Stimulated activated CD8-positive, alpha-beta memory T cell treated with anti-CD3 and anti-CD28 coated beads, Interleukin-2, amount 100 ng/mL, for 1 hour (primary cell): ENCODE results near the gene ATP6V1E1.
A peak's percentile ranks its signal among the peaks of the same experiment; 100 is the strongest.
"Not testable (repeated sequence)": the region's sequence is repeated elsewhere in the genome, so short reads cannot be mapped to it uniquely, and the experiment has no call there.

Experiments
- DNase-seq, 2 donors: peaks; one replicate each; pipeline ENCODE4 v3.0.0-alpha.2; 2020; ENCODE audit warnings: low read depth in 2 of 2

The ATP6V1E1 gene

DNA sequence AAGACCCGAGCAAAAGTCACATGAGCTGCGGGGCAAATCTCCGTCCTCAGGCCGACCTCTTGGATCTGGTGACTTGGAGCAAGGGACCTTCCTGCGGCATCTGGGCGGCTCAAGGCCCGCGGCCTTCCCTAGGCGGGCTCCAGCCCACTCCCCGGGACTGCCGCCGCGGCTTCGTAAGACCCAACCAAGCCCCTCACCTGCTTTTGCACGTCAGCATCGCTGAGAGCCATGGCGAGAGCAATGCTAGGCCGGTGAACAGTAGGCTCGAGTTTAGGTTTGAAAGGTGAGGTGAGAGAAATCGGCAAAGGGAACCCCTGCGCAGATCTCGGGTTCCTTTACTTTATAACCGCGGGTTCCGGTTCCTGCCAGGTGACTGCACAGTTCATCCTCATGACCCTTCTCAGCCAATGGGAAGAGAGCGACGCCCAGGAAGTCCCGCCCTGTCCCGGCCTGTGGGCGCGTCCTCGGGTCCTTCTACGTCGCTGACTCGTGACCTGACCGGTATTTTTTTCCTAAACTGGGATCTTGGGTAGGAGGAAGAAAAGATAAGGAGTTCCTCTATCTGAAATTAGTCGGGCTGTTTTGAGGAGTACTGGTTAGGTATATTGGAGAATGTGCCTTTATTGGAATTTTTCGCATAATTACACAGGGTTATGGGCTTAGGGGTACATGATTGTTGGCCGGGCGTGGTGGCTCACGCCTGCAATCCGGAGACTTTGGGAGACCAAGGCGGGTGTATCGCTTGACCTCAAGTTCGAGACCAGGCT, at the start of gene ATP6V1E1:
TSS of gene ATP6V1E1 (minus strand) at position 344 of the 767 bp plus-strand sequence. CDS start at position 230, 114 bp downstream.
- DNase-seq: peak; percentile 88

DNA sequence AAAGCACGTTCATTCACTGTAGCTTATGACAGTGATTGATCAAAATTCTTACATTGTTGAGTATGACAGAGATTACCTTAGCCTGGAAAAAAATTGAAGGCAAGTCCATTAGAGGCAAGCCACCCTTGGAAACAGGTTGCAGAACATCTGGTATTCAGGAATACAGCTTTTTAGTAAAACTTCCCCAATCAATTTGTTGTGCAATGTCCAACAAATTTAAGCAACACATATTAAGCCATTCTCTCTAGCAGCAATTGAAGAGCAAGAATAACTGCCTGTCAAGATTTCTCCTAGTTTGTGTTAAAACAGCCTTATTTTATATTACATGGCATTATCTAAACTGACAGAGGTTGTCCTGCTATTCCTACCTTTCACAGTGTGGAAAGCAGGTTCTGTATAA, 47.0 kb upstream of the ATP6V1E1 start:
- no peak for DNase-seq

DNA sequence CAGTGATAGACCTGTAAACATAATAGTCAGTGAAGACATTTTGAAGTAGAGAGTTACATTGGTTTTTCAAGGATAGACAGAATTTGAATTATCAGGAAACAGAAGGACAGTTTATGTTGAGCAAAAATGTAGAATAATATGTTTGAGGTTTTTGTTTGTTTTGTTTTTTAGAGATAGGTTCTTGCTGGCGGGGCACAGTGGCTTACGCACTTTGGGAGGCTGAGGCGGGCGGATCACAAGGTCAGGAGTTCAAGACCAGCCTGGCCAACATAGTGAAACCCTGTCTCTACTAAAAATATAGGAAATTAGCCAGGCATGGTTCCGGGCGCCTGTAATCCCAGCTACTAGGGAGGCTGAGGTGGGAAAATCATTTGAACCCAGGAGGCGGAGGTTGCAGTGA, 45.6 kb upstream of the ATP6V1E1 start:
- DNase-seq: no peak

DNA sequence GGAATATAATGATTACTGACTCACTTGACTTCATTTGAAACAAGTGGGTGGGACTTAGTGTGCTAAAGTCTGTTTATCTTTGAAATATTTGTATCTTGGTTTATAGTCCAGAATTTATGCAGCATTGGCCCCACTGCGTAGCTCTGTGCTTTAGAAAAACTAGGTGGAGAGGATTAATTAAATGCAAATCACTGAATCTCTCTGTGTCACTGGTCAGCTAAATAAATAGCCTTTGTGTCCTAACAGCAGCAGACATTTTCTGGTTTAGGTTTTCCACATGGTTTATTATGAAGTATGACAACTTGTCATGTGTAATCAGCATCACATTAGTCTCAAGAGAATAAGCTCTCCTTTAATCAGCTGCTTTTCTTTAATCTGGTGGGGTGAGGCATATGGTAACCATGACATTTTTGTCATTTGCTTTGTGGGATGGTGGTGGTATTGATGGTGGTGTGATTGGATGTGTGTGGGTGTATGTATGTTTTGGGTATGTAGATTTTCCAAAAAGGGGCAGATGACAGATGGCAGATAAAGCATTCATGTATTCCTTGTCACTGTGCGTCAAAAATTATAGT, 44.0 kb upstream of the ATP6V1E1 start:
- DNase-seq: no peak

DNA sequence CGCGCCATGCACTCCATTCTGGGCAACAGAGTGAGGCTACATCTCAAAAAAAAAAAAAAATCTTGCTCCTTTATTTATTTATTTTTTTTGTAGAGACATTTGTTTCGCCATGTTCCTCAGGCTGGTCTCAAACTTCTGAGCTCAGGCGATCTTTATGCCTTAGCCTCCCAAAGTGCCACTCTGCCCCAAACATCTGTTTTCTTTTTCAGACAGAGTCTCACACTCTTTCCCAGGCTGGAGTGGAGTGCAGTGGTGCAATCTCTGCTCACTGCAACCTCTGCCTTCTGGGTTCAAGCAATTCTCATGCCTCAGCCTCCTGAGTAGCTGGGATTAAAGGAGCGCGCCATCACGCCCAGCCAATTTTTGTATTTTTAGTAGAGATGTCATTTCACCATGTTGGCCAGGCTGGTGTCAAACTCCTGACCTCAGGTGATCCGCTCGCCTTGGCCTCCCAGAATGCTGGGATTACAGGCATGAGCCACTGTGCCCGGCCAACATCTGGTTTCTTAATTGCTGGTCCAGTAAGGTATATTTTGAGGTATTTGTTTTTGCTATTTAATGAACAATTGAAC, 43.1 kb upstream of the ATP6V1E1 start:
- not testable (repeated sequence) for DNase-seq

DNA sequence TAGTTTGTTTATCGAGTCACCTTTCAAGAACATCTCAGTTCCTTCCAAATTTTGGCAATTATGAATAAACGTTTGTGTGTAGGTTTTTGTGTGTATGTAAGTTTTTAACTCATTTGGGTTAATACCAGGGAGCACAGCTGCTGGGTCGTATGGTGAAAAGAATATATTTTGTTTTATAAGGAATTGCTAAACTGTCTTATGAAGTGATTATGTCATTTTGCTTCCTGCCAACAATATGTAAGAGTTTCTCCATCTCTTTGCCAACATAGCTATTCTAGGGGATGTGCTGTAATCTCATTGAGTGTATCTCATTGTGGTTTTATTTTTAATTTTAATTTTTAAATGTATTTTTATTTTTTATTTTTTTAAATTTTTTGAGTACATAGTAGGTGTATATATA, 37.3 kb upstream of the ATP6V1E1 start:
- DNase-seq: no peak

DNA sequence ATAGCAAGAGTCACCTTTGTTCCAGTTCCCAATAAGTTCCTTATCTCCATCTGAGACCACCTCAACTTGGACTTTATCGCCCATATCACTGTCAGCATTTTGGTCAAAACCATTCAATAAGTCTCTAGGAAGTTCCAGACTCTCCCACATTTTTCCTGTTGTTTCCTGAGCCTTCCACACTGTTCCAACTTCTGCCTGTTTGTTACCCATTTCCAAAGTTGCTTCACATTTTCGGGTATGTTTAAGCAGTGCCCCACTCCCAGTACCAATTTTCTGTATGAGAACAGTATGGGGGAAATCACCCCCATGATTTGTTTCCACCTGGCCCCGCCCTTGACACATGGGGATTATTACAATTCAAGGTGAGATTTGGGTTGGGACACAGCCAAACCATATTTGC, 36.7 kb upstream of the ATP6V1E1 start:
- no peak for DNase-seq

DNA sequence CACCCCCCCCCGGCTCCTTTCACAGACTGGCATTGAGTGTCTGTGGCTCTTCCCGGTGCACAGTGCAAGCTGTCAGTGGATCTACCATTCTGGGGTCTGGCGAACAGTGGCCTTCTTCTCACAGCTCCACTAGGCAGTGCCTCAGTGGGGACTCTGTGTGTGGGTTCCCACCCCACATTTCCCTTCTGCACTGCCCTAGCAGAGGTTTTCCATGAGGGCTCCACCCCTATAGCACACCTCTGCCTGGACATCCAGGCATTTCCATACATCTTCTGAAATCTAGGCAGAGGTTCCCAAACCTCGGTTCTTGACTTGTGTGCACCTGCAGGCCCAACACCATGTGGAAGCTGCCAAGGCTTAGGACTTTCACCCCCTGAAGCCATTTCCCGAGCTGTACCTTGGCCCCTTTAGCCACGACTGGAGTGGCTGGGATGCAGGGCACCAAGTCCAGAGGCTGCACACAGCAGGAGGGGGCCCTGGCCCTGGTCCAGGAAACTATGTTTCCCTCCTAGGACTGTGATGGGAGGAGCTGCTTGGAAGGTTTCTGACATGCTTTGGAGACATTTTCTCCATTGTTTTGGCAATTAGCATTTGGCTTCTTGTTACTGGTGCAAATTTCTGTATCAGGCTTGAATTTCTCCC, 36.0 kb upstream of the ATP6V1E1 start:
- DNase-seq: no peak

DNA sequence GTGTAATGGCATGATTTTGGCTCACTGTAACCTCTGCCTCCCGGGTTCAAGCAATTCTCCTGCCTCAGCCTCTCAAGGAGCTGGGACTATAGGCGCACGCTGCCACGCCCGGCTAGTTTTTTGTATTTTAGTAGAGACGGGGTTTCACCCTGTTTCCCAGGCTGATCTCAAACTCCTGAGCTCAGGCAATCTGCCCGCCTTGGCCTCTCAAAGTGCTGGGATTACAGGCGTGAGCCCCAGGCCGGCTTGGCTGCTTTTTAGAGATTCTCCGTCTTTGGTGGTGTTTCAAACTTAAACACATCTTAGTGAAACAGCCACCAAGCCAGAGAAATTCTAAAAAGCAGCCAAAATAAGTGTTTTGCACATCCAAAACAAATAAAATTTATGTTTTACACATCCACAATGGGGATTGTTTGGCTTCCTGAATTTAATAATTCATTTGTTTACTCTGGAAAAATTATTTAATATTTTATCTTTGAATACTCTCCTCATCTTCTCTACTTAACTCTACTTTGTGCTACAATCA, 28.4 kb upstream of the ATP6V1E1 start:
- DNase-seq: no peak

DNA sequence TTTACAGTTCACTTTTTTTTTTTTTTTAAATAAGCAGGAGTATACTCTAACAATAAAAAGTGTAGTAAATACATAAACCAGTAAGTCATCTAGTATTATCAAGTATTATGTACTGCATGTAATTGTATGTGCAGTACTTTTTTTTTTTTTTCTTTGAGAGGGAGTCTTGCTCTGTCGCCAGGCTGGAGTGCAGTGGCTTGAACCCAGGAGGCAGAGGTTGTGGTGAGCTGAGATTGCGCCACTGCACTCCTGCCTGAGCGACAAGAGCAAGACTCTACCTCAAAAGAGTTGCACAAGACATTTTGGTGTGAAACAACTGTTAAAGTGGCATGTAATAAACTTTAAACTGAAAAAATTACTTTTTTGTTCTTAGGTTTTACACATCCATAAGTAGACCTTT, 26.7 kb upstream of the ATP6V1E1 start:
- no peak for DNase-seq

DNA sequence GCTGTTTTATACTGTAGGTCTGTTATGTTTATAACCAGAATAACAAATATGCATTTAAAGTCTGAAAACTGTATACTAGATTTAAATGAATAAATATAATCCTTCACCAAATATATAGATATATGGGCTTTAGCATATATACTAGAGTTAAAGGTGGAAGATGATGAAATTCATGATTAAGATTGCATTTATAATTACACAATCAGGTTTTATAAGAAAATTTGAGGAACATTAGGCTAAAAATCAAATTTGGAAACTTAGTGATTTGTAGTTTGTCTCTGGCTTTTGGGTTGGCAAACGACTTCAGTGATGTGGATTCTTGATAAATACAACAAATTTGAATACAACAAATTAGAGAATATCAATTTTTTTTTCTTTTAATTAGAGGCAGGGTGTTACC, 20.0 kb upstream of the ATP6V1E1 start:
- DNase-seq: no peak

DNA sequence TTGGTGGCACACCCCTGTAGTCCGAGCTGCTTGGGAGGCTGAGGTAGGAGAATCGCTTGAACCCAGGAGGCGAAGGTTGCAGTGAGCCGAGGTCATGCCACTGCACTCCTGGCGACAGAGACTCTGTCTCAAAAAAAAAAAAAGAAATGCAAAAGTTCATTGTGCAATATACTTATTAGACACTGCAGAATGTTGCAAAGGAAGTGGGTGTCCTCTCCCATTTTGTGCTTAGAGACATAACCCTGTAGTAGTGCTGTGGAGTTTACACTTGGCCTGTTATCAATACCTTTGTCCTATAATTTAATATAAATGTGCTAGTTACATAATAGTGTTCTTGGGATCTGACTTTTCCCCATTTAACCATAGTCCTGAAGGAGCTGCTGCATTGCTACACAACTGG, 19.4 kb upstream of the ATP6V1E1 start:
- DNase-seq: no peak

DNA sequence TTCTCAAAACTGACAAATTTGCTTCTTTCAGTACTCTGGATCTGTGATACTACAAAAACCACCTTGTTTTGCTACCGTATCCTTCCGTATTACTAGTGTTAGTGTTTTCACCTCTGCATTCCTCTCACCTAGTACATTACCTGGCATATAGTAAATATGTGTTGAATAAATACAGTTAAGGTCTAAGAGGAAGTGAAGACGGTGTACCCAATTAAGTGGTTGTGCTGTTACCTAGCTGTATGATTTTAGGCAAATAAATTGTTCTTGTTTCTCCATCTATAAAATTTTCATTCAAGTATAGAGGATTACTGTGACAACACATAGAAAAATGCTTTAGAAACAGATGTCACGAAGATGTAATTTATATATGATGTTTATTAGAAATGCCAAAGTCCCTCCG, 18.9 kb upstream of the ATP6V1E1 start:
- no peak for DNase-seq

DNA sequence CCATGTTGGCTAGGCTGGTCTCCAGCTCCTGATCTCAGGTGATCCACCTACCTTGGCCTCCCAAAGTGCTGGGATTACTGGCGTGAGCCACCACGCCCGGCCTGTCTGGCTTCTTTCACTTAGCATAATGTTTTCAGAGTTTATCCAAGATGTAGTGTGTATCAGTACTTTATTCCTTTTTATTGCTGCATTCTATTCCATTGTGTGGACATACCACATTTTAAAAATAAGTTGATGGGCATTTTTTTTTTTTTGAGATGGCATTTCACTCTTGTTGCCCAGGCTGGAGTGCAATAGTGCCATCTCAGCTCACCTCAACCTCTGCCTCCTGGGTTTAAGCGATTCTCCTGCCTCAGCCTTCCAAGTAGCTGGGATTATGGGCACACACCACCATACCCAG, 13.8 kb upstream of the ATP6V1E1 start:
- DNase-seq: not testable (repeated sequence)

DNA sequence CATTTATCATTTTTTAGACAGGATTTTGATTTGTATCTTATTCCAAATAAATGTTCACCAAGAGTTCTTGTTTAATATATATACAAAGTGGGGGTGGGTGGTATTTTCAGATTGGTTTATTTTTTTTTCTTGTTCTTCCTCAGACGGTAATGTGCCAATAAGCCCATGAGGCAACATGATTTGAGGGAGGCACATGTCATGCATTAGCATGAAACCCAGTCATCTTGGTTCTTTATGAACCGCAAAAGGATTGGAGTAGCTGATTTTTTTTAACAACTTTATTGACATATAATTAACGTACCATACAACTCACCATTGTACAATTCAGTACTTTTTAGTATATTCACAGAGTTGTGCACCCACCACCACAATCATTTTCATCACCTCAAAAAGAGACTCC, 12.7 kb upstream of the ATP6V1E1 start:
- DNase-seq: no peak

DNA sequence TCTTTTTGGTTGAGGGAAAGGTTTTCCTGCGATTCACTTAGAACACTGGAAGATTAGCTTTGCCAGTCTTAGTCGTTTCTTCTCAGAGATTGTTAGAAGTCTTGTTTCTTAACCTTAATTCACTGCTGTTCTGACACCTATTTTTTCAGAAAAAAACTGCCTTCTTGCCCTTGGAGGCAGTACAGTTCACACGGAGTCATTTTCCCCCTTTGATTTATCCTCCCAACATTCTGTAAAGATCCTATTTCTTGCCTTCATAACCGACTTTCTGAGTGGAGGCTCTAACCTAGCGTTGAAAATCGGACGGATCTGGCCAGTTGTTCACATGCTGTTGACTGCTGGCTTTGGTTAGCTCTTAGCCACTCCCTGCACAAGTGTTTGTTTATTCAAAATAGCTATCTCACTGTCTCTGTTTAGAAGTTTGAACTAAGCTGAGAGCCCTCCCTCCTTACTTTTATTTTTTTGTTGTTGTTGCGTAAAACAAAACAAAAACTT, 10.7 kb upstream of the ATP6V1E1 start:
- DNase-seq: no peak

DNA sequence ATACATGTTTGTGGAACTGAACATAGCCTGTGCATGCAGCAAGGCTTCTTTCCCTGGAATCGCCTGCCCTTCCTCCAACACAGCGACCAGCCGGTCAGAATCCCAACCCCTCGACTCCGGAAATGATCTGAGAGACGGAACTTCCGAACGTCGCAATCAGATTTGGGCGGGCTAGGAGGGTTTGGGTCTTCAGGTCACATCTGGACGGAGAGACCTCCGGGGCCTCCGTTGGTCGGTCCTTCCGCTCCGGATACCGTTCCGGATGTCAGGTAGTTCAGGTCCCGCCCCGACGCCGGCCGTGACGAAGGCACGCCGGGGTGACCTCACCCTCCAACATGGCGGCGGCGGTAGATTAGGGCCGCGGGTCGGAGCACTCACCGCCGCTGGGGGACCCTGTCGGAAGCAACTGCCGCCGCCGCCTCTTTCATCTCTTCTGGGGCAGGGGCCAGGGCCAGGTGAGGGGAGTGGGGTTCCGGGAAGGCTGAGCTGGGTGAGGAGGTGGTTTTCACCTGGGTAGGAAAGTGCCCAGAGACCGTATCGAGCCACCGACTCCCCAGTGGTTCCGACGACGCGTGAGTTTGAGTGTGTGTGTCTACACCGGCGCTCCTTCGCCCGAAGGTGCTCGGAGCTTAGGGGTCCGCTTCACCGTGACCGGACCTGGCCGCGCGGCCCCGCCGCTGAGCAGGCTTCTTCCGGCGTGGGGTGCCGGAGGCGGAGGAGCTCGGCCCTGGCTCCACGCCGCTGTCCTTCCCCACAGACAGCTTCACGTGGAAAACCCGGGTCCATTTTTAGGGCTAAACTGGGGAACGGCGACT, 10.1 kb upstream of the ATP6V1E1 start, which contains the start of gene BCL2L13:
TSS of gene BCL2L13 (plus strand) at position 326 of the 815 bp plus-strand sequence. CDS start 16,955 bp downstream, outside the sequence.
- DNase-seq: peak; percentile 75 to 82

DNA sequence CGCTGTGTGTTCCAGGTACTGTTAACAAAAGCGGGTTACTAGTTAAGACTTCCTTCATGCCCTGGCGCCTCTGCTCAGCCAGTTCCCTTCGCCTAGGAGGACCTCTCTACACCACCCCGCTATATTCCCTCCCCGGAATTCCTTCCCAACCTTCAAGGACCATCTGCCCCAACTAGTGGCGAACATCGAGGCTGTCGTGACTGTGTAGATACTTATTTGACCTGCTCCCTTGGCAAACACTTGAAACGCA, 9.6 kb upstream of the ATP6V1E1 start:
- DNase-seq: no peak

DNA sequence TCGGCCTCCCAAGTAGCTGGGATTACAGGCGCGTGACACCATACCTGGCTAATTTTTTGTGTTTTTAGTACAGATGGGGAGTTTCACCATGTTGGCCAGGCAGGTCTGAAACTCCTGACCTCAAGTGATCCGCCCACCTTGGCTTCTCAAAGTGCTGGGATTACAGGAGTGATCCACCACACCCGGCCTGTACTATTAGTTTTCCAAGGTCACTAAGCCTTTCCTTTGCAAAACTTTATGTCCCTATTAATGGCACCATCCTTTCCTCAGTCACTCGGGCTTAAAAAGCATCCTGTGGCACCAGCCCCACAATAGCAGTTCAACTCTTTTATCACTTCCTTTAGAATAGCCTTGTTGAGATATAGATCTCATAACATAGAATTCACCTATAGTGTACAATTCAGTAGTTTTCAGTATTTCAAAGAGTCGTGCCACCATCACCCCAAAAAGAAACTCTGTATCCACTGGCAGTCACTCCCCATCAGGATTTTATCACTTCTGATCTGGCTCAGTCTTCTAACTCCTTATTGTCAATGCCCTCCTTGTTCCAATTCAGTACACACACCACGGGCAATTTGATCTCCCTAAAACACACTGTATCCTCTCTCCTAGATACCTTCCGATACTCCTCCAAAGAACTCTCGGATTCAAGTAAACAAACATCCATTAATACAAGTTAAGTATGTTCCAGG, 9.1 kb upstream of the ATP6V1E1 start:
- no peak for DNase-seq

DNA sequence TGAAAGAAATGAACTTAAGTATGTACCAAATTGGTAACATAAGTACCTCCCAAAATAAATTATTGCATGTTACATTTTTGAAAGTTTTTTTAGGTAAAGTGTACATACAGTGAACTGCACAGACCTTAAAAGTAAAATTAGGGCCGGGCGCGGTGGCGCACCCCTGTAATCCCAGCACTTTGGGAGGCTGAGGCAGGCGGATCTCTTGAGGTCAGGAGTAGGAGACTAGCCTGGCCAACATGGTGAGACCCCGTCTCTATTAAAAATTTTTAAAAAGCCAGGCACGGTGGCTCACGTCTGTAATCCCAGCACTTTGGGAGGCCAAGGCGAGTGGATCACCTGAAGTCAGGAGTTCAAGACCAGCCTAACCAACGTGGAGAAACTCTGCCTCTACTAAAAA, 8.3 kb upstream of the ATP6V1E1 start:
- DNase-seq: not testable (repeated sequence)

DNA sequence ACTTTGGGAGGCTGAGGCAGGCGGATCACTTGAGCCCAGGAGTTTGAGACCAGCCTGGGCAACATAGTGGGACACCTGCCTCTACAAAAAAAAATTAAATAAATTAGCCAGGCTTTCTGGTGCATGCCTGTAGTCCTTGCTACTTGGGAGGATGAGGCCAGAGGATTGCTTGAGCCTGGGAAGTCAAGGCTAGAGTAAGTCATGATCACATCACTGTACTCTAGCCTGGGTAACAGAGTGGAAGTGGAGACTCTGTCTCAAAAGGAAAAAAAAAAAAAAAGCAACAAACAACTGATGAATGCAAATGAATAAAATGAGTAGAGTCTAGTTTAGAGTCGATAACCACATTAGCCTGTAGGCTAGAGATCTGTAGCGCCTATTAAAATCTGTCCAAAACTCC, 6.1 kb upstream of the ATP6V1E1 start:
- DNase-seq: no peak
